ENCODE data around the gene SKAP1.

DNA sequence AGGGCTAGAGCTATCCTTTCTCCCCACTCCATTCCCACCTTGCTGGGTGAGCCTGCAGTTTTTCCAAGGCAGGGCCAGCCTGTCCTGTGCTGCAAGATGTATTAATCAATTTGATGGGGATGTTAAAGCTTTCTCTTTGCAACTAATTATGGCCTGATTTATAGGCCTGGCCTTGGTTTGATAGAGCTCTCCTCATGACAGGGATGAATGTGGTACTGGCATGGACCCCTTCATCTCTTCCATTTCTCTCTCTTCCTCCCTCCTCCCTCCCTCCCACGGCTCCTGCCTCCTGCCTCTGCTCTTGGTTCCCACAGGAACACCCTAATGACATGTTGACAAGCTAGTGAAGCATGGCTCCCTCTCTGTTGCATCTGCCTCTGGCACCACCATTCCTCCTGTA is 47.2 kb upstream of the SKAP1 start:
- TF ChIP-seq SIN3A (IDR thresholded peaks at IDR 0.05; ENCODE audit: borderline replicate concordance, low read depth, low read length) = no peak
- no peak for TF ChIP-seq EP300 (IDR thresholded peaks at IDR 0.05; ENCODE audit: borderline replicate concordance in 1 of 2, low read depth in 1 of 2, low read length in 1 of 2)
- TF ChIP-seq, protein P1, sequence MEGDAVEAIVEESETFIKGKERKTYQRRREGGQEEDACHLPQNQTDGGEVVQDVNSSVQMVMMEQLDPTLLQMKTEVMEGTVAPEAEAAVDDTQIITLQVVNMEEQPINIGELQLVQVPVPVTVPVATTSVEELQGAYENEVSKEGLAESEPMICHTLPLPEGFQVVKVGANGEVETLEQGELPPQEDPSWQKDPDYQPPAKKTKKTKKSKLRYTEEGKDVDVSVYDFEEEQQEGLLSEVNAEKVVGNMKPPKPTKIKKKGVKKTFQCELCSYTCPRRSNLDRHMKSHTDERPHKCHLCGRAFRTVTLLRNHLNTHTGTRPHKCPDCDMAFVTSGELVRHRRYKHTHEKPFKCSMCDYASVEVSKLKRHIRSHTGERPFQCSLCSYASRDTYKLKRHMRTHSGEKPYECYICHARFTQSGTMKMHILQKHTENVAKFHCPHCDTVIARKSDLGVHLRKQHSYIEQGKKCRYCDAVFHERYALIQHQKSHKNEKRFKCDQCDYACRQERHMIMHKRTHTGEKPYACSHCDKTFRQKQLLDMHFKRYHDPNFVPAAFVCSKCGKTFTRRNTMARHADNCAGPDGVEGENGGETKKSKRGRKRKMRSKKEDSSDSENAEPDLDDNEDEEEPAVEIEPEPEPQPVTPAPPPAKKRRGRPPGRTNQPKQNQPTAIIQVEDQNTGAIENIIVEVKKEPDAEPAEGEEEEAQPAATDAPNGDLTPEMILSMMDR (IDR thresholded peaks at IDR 0.05) = no peak

Data from SK-N-SH (cell line).